Upper lobe of left lung (tissue), 6 donors: ENCODE measurements around the gene CST7. TPM values are rescaled to one million over a fixed set of nuclear protein-coding genes. Genes with fewer than 3 reads are reported as not detected.

Experiments used
- ATAC-seq, 2 donors: fragments of 200-7000 bp; cut with Tn5 transposase; one replicate each; pipeline ENCODE4 v1.9.1; 2022; ENCODE audit warnings: mild to moderate bottlenecking in 2 of 2, moderate library complexity in 2 of 2; ENCODE audit not compliant: low FRiP score in 2 of 2
- DNase-seq, 2 donors: peaks; one replicate each; pipeline ENCODE4 v3.0.0-alpha.2; 2019 to 2020
- H3K27ac ChIP-seq, 4 donors: fragments of 200-600 bp; sonication (generic); one replicate each; pipeline ENCODE4 v1.5.1; 2016 to 2019
- H3K27me3 ChIP-seq, 4 donors: fragments of 200-600 bp; sonication (generic); one replicate each; pipeline ENCODE4 v1.5.1; 2017 to 2019
- H3K36me3 ChIP-seq, 4 donors: fragments of 200-600 bp; sonication (generic); one replicate each; pipeline ENCODE4 v1.5.1; 2016 to 2019
- H3K4me1 ChIP-seq, 4 donors: fragments of 200-600 bp; sonication (generic); one replicate each; pipeline ENCODE4 v1.5.1; 2018 to 2019
- H3K4me3 ChIP-seq, 4 donors: fragments of 200-600 bp; sonication (generic); one replicate each; pipeline ENCODE4 v1.5.1; 2017 to 2019; ENCODE audit warnings: mild to moderate bottlenecking in 2 of 4, moderate library complexity in 1 of 4
- H3K9me3 ChIP-seq, 4 donors: fragments of 200-600 bp; sonication (generic); one replicate each; pipeline ENCODE4 v1.5.1; 2018 to 2019
- CTCF ChIP-seq, 6 experiments: fragments of 450-650 bp in 4 of 6; fragments of 200-600 bp in 2 of 6; sonication (generic) in 2 of 6; IDR thresholded peaks; one replicate each; pipeline ENCODE4 v1.5.1; 2016 to 2019; ENCODE audit warnings: antibody characterized with exemption in 6 of 6
- EP300 ChIP-seq, 4 donors: sonication (generic); formaldehyde crosslinking; IDR thresholded peaks; one replicate each; pipeline ENCODE4 v1.5.1; 2017; ENCODE audit warnings: antibody characterized with exemption in 4 of 4, control low read depth in 2 of 4
- POLR2A ChIP-seq, 4 donors: fragments of 450-650 bp; IDR thresholded peaks; one replicate each; pipeline ENCODE4 v1.5.1; 2016 to 2017; ENCODE audit warnings: antibody characterized with exemption in 4 of 4, mild to moderate bottlenecking in 2 of 4
- POLR2AphosphoS5 ChIP-seq, 2 donors: sonication (generic); formaldehyde crosslinking; IDR thresholded peaks; one replicate each; pipeline ENCODE4 v1.5.1; 2017; ENCODE audit warnings: antibody characterized with exemption in 2 of 2
- WGBS, 2 donors: methylation state at CpG; one replicate each; pipeline ENCODE4 v1.1.5; 2017 to 2018; 5-methylcytosine and 5-hydroxymethylcytosine counted together
- total RNA-seq, 6 donors: library from RNA; depleted of rRNA in 4 of 6; stranded (reverse); fragments of >200 nt in 4 of 6; gene quantifications; one replicate each; pipeline versions ENCODE4 v1.1.0 to v1.2.1, GENCODE V29; 2016 to 2021
- donor health status: DM: no; HTN: no; CAD: no; lungs with moderate emphysema.
- donor health status: DM: no; HTN: yes; CAD: no; lungs with severe emphysema.

Gene CST7
- total RNA-seq, 6 donors from 2014 or later: 13.7 to 28.3 (median 15.4) TPM; not detected in 1

- peaks cover 0 to 21% (median 9%) of the 10 kb centered on the region in 4 donors for H3K9me3 ChIP-seq
- peak in 1 of 2 donors; percentile 11 for ATAC-seq
- TF ChIP-seq EP300 (IDR thresholded peaks at IDR 0.05) (no peak), CTCF (IDR thresholded peaks at IDR 0.05) (no peak), POLR2A (IDR thresholded peaks at IDR 0.05) (no peak), POLR2AphosphoS5 (IDR thresholded peaks at IDR 0.05) (no peak)
- no peak overlapping the region for H3K4me3 ChIP-seq
- H3K27ac ChIP-seq: no peak overlapping the region
- no peaks in the 10 kb centered on the region for H3K4me1 ChIP-seq
- DNase-seq: no peak
- H3K36me3 ChIP-seq: no peaks in the 10 kb centered on the region
- no peaks in the 10 kb centered on the region for H3K27me3 ChIP-seq
- WGBS, 2 donors: 71 to 92% methylated on average over 2 to 3 of the region's 3 CpGs
These were observed 38.6 kb upstream of the CST7 start for GRCh38 chr20:24910461-24910860.

- 69 to 71% methylated on average over 7 of the region's 7 CpGs for WGBS, 2 donors
- no peak overlapping the region for H3K4me3 ChIP-seq
- H3K9me3 ChIP-seq: peaks cover 0 to 21% (median 9%) of the 10 kb centered on the region in 4 donors
- no peak overlapping the region for H3K27ac ChIP-seq
- no peaks in the 10 kb centered on the region for H3K36me3 ChIP-seq
- no peaks in the 10 kb centered on the region for H3K27me3 ChIP-seq
- no peaks in the 10 kb centered on the region for H3K4me1 ChIP-seq
- TF ChIP-seq EP300 (IDR thresholded peaks at IDR 0.05) (no peak), POLR2AphosphoS5 (IDR thresholded peaks at IDR 0.05) (no peak), CTCF (IDR thresholded peaks at IDR 0.05) (no peak), POLR2A (IDR thresholded peaks at IDR 0.05) (no peak)
- DNase-seq (no peak), ATAC-seq (no peak)
These were observed 37.6 kb upstream of the CST7 start for GRCh38 chr20:24911461-24911860.

GRCh38 chr20:24912397-24913075 is 36.5 kb upstream of the CST7 start:
- WGBS, 2 donors: 92 to 93% methylated on average over 4 to 8 of the region's 8 CpGs
- H3K4me3 ChIP-seq: no peak overlapping the region
- H3K27ac ChIP-seq: no peak overlapping the region
- TF ChIP-seq EP300 (IDR thresholded peaks at IDR 0.05): no peak
- TF ChIP-seq POLR2AphosphoS5 (IDR thresholded peaks at IDR 0.05): no peak
- no peak for TF ChIP-seq POLR2A (IDR thresholded peaks at IDR 0.05)
- H3K9me3 ChIP-seq: peaks cover 0 to 11% (median 2%) of the 10 kb centered on the region in 4 donors
- H3K27me3 ChIP-seq: no peaks in the 10 kb centered on the region
- DNase-seq (no peak), ATAC-seq (no peak)
- H3K4me1 ChIP-seq: no peaks in the 10 kb centered on the region
- H3K36me3 ChIP-seq: no peaks in the 10 kb centered on the region

GRCh38 chr20:24913076-24913628 is 35.9 kb upstream of the CST7 start:
- peaks cover 0 to 9% (median 2%) of the 10 kb centered on the region in 4 donors for H3K9me3 ChIP-seq
- no peak for TF ChIP-seq POLR2A (IDR thresholded peaks at IDR 0.05)
- no peak for TF ChIP-seq POLR2AphosphoS5 (IDR thresholded peaks at IDR 0.05)
- no peak for TF ChIP-seq EP300 (IDR thresholded peaks at IDR 0.05)
- no peak for TF ChIP-seq CTCF (IDR thresholded peaks at IDR 0.05)
- 93 to 97% methylated on average over 5 to 9 of the region's 9 CpGs for WGBS, 2 donors
- H3K27me3 ChIP-seq: no peaks in the 10 kb centered on the region
- H3K27ac ChIP-seq: no peak overlapping the region
- no peak for ATAC-seq
- H3K4me1 ChIP-seq: peaks cover 0 to 2% (median 2%) of the 10 kb centered on the region in 4 donors
- no peak for DNase-seq
- H3K36me3 ChIP-seq: no peaks in the 10 kb centered on the region
- no peak overlapping the region for H3K4me3 ChIP-seq

- DNase-seq: no peak
- H3K36me3 ChIP-seq: no peaks in the 10 kb centered on the region
- no peaks in the 10 kb centered on the region for H3K9me3 ChIP-seq
- TF ChIP-seq EP300 (IDR thresholded peaks at IDR 0.05): no peak
- TF ChIP-seq POLR2A (IDR thresholded peaks at IDR 0.05): no peak
- no peak for TF ChIP-seq POLR2AphosphoS5 (IDR thresholded peaks at IDR 0.05)
- TF ChIP-seq CTCF (IDR thresholded peaks at IDR 0.05): no peak
- H3K4me1 ChIP-seq: peaks cover 0 to 10% (median 7%) of the 10 kb centered on the region in 4 donors
- 73 to 78% methylated on average over 14 of the region's 14 CpGs for WGBS, 2 donors
- no peaks in the 10 kb centered on the region for H3K27me3 ChIP-seq
- H3K4me3 ChIP-seq: no peak overlapping the region
- H3K27ac ChIP-seq: no peak overlapping the region
- no peak for ATAC-seq
These were observed 34.5 kb upstream of the CST7 start for GRCh38 chr20:24914388-24915241.
